Testis (tissue), 2 donors: ENCODE results near the gene TUBGCP5.
"Not testable (repeated sequence)": the region's sequence is repeated elsewhere in the genome, so short reads cannot be mapped to it uniquely, and the experiment has no call there.

Source experiments
- POLR2A ChIP-seq: fragments of 450-650 bp; IDR thresholded peaks from one replicate; pipeline ENCODE4 v1.6.1; 2017; ENCODE audit warnings: antibody characterized with exemption, mild to moderate bottlenecking, moderate library complexity
- TF ChIP-seq, protein P1 (sequence below), 3 experiments: fragments of 450-650 bp in 2 of 3; fragments of 200-600 bp in 1 of 3; sonication (generic) in 1 of 3; IDR thresholded peaks; one replicate each; pipeline ENCODE4 v1.5.1; 2016 to 2019; ENCODE audit warnings: antibody characterized with exemption in 3 of 3, mild to moderate bottlenecking in 2 of 3, moderate library complexity in 1 of 3

DNA sequence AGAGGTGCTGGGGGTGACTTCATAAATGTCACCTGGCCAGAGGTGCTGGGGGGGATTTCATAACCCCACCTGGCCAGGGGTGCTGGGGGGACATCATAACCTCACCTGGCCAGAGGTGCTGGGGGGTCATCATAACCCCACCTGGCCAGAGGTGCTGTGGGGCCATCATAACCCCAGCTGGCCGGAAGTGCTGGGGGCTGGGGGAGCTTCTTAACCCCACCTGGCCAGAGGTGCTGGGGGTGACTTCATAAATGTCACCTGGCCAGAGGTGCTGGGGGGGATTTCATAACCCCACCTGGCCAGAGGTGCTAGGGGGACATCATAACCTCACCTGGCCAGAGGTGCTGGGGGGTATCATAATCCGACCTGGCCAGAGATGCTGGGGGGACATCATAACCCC lies 4.6 kb upstream of the TUBGCP5 start:
- not testable (repeated sequence) for TF ChIP-seq POLR2A
- TF ChIP-seq, protein P1, sequence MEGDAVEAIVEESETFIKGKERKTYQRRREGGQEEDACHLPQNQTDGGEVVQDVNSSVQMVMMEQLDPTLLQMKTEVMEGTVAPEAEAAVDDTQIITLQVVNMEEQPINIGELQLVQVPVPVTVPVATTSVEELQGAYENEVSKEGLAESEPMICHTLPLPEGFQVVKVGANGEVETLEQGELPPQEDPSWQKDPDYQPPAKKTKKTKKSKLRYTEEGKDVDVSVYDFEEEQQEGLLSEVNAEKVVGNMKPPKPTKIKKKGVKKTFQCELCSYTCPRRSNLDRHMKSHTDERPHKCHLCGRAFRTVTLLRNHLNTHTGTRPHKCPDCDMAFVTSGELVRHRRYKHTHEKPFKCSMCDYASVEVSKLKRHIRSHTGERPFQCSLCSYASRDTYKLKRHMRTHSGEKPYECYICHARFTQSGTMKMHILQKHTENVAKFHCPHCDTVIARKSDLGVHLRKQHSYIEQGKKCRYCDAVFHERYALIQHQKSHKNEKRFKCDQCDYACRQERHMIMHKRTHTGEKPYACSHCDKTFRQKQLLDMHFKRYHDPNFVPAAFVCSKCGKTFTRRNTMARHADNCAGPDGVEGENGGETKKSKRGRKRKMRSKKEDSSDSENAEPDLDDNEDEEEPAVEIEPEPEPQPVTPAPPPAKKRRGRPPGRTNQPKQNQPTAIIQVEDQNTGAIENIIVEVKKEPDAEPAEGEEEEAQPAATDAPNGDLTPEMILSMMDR (IDR thresholded peaks at IDR 0.05): not testable (repeated sequence)
